Loucy (cell line): ENCODE data around the gene FOXC1.

Experiments
- H2AFZ ChIP-seq: fragments of 200-600 bp; sonication (generic); 2 replicates; pipeline ENCODE4 v1.6.0; 2016; ENCODE audit warnings: antibody characterized with exemption, mild to moderate bottlenecking, low read length, moderate library complexity
- H3F3A ChIP-seq: fragments of 200-600 bp; 2 replicates; pipeline ENCODE4 v1.6.0; 2016; ENCODE audit warnings: antibody characterized with exemption, low read depth, mild to moderate bottlenecking
- H3K27me3 ChIP-seq: fragments of 200-600 bp; sonication (generic); 2 replicates; pipeline ENCODE4 v1.6.1; 2014; ENCODE audit warnings: low read length, mild to moderate bottlenecking; ENCODE audit not compliant: insufficient read depth, poor library complexity, severe bottlenecking
- H3K36me3 ChIP-seq: fragments of 200-600 bp; sonication (generic); 2 replicates; pipeline ENCODE4 v1.6.1; 2016; ENCODE audit warnings: low read length; ENCODE audit not compliant: insufficient read depth
- H3K4me1 ChIP-seq: fragments of 200-600 bp; sonication (generic); 2 replicates; pipeline ENCODE4 v1.5.1; 2014; ENCODE audit warnings: low read length, mild to moderate bottlenecking; ENCODE audit not compliant: insufficient read depth, poor library complexity, severe bottlenecking
- H3K4me2 ChIP-seq: fragments of 200-600 bp; sonication (generic); 2 replicates; pipeline ENCODE4 v1.6.0; 2014; ENCODE audit warnings: antibody characterized with exemption, low read length, low read depth, mild to moderate bottlenecking; ENCODE audit not compliant: poor library complexity, severe bottlenecking
- H3K4me3 ChIP-seq: fragments of 200-600 bp; sonication (generic); 2 replicates; pipeline ENCODE4 v1.5.1; 2014; ENCODE audit warnings: low read length, mild to moderate bottlenecking, mixed read lengths; ENCODE audit not compliant: poor library complexity, severe bottlenecking
- H3K79me2 ChIP-seq: fragments of 200-600 bp; sonication (generic); 2 replicates; pipeline ENCODE4 v1.6.1; 2014; ENCODE audit warnings: low read length; ENCODE audit not compliant: insufficient read depth
- H3K9ac ChIP-seq: fragments of 200-600 bp; sonication (generic); 2 replicates; pipeline ENCODE4 v1.6.0; 2014; ENCODE audit warnings: mild to moderate bottlenecking, low read depth, low read length, moderate library complexity; ENCODE audit not compliant: poor library complexity, severe bottlenecking
- H3K9me2 ChIP-seq: fragments of 200-600 bp; sonication (generic); replicated peaks from 2 replicates; pipeline ENCODE4 v1.6.1; 2016; ENCODE audit warnings: low read depth, low read length, mixed read lengths
- H3K9me3 ChIP-seq: fragments of 200-600 bp; sonication (generic); 2 replicates; pipeline ENCODE4 v1.6.1; 2014; ENCODE audit warnings: mild to moderate bottlenecking, antibody characterized with exemption, low read length, low read depth; ENCODE audit not compliant: insufficient read depth
- H4K20me1 ChIP-seq: fragments of 200-600 bp; sonication (generic); 2 replicates; pipeline ENCODE4 v1.6.0; 2014; ENCODE audit warnings: antibody characterized with exemption, low read length, mild to moderate bottlenecking; ENCODE audit not compliant: insufficient read depth, poor library complexity, severe bottlenecking
- EZH2phosphoT487 ChIP-seq: fragments of 200-600 bp; IDR thresholded peaks from 2 replicates; pipeline ENCODE4 v1.6.1; 2018; ENCODE audit warnings: antibody characterized with exemption, mild to moderate bottlenecking, moderate library complexity, borderline replicate concordance
- TF ChIP-seq, protein P1 (sequence below): fragments of 200-600 bp; sonication (generic); conservative IDR thresholded peaks from 2 replicates; pipeline ENCODE4 v1.5.1; 2014; ENCODE audit warnings: mild to moderate bottlenecking, antibody characterized with exemption, low read length

FOXC1 gene

DNA sequence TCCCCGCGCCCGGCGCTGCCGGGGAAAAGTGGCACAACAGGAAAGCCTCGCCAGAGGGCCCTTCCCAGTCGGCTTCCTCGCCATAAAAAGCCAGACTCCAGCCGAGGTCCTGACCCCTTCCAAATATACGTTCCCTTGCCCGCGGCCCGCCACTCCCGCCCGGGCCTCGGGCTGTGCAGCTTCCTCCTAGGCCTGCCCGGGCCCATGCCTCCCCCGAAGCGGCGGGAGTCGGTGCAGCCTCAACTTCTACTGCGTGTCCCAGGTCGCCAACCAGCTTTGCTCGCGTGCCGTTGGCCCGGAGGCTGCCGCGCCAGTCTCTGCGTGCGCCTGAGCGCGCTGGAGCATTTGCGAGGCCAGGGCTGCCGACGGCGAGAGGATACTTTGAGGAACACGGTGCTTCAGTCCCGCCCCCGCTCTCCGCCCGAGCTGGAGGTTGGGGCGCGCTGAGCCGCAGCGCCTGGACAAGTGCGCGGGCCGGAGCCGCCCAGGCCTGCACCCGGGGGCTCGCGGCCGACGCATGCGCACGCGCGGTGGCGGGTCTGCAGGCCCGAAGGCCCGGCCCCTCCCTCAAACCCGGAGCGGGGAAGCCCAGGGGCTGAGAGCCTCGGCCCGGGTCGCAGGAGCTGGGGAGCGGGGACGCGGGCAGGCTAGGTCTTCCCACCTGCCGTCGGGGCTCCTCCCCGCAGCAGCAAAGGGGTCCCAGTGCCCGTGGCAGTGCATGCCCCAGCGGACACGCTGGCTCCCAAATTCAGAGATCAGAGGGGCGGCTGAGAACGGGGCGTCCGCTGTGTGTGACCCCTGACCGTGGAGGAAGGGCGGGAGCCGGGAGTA is 10.2 kb downstream of the FOXC1 start:
- Histone ChIP-seq H3K9ac (no peak overlapping the region), H3K36me3 (no peaks in the 10 kb centered on the region), H4K20me1 (no peaks in the 10 kb centered on the region), H3K4me3 (no peak overlapping the region), H3K79me2 (no peaks in the 10 kb centered on the region), H3K9me2 (no peaks in the 10 kb centered on the region), H3K4me2 (no peak overlapping the region), H2AFZ (no peak overlapping the region), H3K4me1 (no peaks in the 10 kb centered on the region), H3K27me3 (no peaks in the 10 kb centered on the region), H3F3A (no peaks in the 10 kb centered on the region), H3K9me3 (no peaks in the 10 kb centered on the region)
- TF ChIP-seq, protein P1, sequence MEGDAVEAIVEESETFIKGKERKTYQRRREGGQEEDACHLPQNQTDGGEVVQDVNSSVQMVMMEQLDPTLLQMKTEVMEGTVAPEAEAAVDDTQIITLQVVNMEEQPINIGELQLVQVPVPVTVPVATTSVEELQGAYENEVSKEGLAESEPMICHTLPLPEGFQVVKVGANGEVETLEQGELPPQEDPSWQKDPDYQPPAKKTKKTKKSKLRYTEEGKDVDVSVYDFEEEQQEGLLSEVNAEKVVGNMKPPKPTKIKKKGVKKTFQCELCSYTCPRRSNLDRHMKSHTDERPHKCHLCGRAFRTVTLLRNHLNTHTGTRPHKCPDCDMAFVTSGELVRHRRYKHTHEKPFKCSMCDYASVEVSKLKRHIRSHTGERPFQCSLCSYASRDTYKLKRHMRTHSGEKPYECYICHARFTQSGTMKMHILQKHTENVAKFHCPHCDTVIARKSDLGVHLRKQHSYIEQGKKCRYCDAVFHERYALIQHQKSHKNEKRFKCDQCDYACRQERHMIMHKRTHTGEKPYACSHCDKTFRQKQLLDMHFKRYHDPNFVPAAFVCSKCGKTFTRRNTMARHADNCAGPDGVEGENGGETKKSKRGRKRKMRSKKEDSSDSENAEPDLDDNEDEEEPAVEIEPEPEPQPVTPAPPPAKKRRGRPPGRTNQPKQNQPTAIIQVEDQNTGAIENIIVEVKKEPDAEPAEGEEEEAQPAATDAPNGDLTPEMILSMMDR, result no peak
- no peak for TF ChIP-seq EZH2phosphoT487

DNA sequence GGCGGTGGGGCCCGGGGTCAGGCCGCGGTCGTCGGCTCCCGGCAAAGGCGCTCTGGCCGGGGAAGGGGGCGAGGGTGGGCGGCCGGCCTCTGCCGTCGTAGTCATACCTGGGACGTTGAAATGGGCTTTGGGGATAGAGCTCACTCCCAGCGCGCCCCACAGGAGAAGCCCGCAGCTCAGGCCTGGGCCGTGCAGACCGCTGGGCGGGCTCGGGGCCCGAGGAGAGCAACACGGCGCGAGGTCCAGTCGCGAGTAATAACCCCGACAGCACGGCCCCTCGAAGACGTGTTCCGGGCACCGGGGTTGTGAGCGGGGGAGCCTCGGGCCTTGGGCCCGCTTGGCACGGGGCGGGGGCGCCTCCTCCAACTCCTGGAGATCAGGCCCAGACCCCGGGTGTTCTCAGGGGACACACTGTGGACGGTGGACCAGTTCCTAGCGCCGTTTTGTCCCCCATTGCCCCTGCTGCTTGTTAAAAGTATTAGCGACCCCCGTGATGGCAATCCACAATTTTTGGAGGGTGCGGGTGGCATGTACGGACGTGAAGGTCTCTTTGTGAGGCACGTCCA is 10.9 kb downstream of the FOXC1 start:
- H3K4me2 ChIP-seq, result no peak overlapping the region
- H3K27me3 ChIP-seq, result no peaks in the 10 kb centered on the region

DNA sequence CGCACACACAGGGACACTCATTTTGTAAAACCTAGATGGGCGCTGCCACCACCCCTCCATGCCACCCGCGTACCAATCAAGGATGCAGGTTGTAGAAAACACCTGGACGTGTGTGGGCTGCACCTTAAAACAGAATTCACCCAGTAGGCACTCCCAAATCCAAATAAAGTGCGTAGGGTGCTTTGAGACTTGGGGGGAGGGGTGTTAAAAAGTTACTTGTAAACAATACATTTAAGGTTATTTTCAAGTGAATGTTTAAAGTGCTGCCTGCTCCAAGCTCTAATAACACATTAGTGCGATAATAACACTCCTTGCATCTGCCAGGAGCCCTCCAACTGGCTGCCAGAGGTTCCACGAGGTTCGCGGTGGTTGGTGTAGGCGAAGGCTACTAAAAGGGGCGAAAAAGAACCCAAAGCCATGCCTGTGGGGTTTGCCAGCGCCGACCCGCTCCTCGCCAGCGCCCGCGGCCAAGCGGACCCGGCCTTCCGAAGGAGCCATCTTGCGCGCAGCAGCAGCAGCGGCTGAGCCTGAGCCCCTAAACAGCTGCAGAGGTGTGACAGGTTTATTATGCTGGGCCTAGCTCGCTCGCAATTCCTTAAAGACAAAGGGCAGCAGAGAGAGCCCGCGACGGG is 11.5 kb downstream of the FOXC1 start:
- no peaks in the 10 kb centered on the region for H3K9me2 ChIP-seq
- H3K27me3 ChIP-seq, result no peaks in the 10 kb centered on the region
- no peak overlapping the region for H3K4me2 ChIP-seq
- no peak overlapping the region for H2AFZ ChIP-seq
- H3K9me3 ChIP-seq, result no peaks in the 10 kb centered on the region
- H3K4me1 ChIP-seq, result no peaks in the 10 kb centered on the region
- no peak overlapping the region for H3K4me3 ChIP-seq
- H4K20me1 ChIP-seq, result no peaks in the 10 kb centered on the region
- TF ChIP-seq EZH2phosphoT487, result no peak
- TF ChIP-seq, protein P1, result no peak
- no peaks in the 10 kb centered on the region for H3K36me3 ChIP-seq
- H3F3A ChIP-seq, result no peaks in the 10 kb centered on the region
- H3K79me2 ChIP-seq, result no peaks in the 10 kb centered on the region
- H3K9ac ChIP-seq, result no peak overlapping the region

More for the DNA sequence above, 10.9 kb downstream of the FOXC1 start:
- H3K36me3 ChIP-seq, result no peaks in the 10 kb centered on the region
- no peak overlapping the region for H2AFZ ChIP-seq
- H3K9me2 ChIP-seq, result no peaks in the 10 kb centered on the region
- H3F3A ChIP-seq, result no peaks in the 10 kb centered on the region
- H3K4me3 ChIP-seq, result no peak overlapping the region
- TF ChIP-seq, protein P1, result no peak
- no peak for TF ChIP-seq EZH2phosphoT487
- no peaks in the 10 kb centered on the region for H4K20me1 ChIP-seq
- no peaks in the 10 kb centered on the region for H3K4me1 ChIP-seq
- no peaks in the 10 kb centered on the region for H3K79me2 ChIP-seq
- no peak overlapping the region for H3K9ac ChIP-seq
- no peaks in the 10 kb centered on the region for H3K9me3 ChIP-seq
